ENCODE measurements around the gene ZNF208.
"Not testable (repeated sequence)": the region's sequence is repeated elsewhere in the genome, so short reads cannot be mapped to it uniquely, and the experiment has no call there.

The ZNF208 gene

DNA sequence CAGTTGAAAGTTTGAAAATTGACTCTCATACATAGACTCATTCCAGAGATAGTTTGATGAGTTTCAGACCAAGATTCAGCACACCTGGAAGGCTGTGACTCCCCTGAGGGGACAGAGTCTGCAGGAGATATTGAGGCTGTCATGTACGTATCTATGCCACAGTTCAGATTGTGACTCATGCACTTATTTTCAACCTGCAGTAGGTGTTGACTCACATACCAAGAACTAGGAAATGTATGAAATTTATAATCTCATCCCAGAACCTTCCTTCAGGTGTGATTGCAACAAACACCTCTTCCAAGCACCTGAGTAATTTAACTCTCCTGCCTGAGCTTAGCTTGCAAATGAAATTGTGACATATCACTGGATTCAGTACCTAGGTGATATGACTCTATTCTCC, 110.3 kb downstream of the ZNF208 start:
- no peak overlapping the region for H3K9ac ChIP-seq (ENCODE audit: low read depth, low read length, poor library complexity)
- no peak overlapping the region for H2BK5ac ChIP-seq (ENCODE audit: low read length)
- no peak overlapping the region for H4K91ac ChIP-seq (ENCODE audit: low read depth, low read length, poor library complexity)
- H2BK15ac ChIP-seq (ENCODE audit: low read length) = no peak overlapping the region
- no peaks in the 10 kb centered on the region for H3K4me1 ChIP-seq (ENCODE audit: control insufficient read depth in 2 of 2, insufficient read depth in 1 of 2, low read depth in 1 of 2, low read length in 2 of 2)
- H3K14ac ChIP-seq (ENCODE audit: low read length) = no peak overlapping the region
- no peak overlapping the region for H4K8ac ChIP-seq (ENCODE audit: low read depth, low read length)
- no peaks in the 10 kb centered on the region for H3K79me1 ChIP-seq (ENCODE audit: low read depth, low read length)
- no CpG with 5 or more reads among the region's 1 CpG for WGBS, 2 donors (ENCODE audit: extremely low coverage in 2 of 2, insufficient read length in 2 of 2, insufficient replicate concordance in 1 of 2)
- peaks cover 0 to 5% of the 10 kb centered on the region in 2 donors for H3K9me3 ChIP-seq (replicated peaks in 1 of 2; ENCODE audit: control insufficient read depth in 2 of 2, insufficient read depth in 1 of 2, low read depth in 1 of 2, low read length in 2 of 2)
- no peak overlapping the region for H3K27ac ChIP-seq (replicated peaks; ENCODE audit: low read length)
- no peak for DNase-seq (ENCODE audit: low spot score)
- H3K4ac ChIP-seq (ENCODE audit: low read length) = no peak overlapping the region
- H2AFZ ChIP-seq (ENCODE audit: low read length) = no peak overlapping the region
- H3K27me3 ChIP-seq (ENCODE audit: control insufficient read depth in 3 of 3, insufficient read depth in 3 of 3, low read depth in 1 of 3, low read length in 3 of 3) = no peaks in the 10 kb centered on the region
- no peak overlapping the region for H2BK120ac ChIP-seq (ENCODE audit: low read depth, low read length)
- H3K4me2 ChIP-seq (ENCODE audit: insufficient read depth, low read length, poor library complexity, severe bottlenecking) = no peak overlapping the region
- no peak overlapping the region for H2AK5ac ChIP-seq (ENCODE audit: low read depth, low read length)
- H3K23ac ChIP-seq (ENCODE audit: low read depth, low read length, poor library complexity) = no peak overlapping the region
- no peak overlapping the region for H3K4me3 ChIP-seq (ENCODE audit: low read length in 2 of 2)
- no peaks in the 10 kb centered on the region for H3K36me3 ChIP-seq (replicated peaks in 1 of 2; ENCODE audit: control insufficient read depth in 2 of 2, insufficient read depth in 2 of 2, low read length in 2 of 2)
- H3K18ac ChIP-seq (ENCODE audit: low read length) = no peak overlapping the region
- no peak overlapping the region for H2BK12ac ChIP-seq (ENCODE audit: low read length)

DNA sequence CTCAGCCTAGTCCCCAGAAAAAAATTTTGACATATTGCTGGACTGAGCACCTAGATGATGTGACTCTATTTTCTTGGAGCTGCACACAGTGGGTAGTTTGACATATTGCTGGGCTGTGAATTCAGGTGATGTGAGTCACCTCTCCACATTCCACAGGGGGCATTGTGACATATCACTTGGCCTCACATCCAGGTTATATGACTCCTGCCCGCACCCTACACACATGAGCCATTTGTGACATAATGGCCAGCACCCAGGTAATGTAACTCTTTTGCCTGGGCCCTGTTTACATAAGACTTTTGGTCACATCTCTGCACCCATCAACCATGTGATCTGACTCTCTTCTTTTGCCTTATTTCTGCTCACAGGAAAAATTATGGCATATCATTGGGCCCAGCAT, 119.7 kb downstream of the ZNF208 start:
- no peak overlapping the region for H2BK12ac ChIP-seq (ENCODE audit: low read length)
- no peak overlapping the region for H2BK5ac ChIP-seq (ENCODE audit: low read length)
- no peaks in the 10 kb centered on the region for H3K4me1 ChIP-seq (ENCODE audit: control insufficient read depth in 2 of 2, insufficient read depth in 1 of 2, low read depth in 1 of 2, low read length in 2 of 2)
- no peak overlapping the region for H2AK5ac ChIP-seq (ENCODE audit: low read depth, low read length)
- no peak overlapping the region for H3K14ac ChIP-seq (ENCODE audit: low read length)
- H3K27me3 ChIP-seq (ENCODE audit: control insufficient read depth in 3 of 3, insufficient read depth in 3 of 3, low read depth in 1 of 3, low read length in 3 of 3) = no peaks in the 10 kb centered on the region
- H3K4me2 ChIP-seq (ENCODE audit: insufficient read depth, low read length, poor library complexity, severe bottlenecking) = no peak overlapping the region
- H3K4ac ChIP-seq (ENCODE audit: low read length) = no peak overlapping the region
- no CpG with 5 or more reads among the region's 1 CpG for WGBS, 2 donors (ENCODE audit: extremely low coverage in 2 of 2, insufficient read length in 2 of 2, insufficient replicate concordance in 1 of 2)
- no peaks in the 10 kb centered on the region for H3K36me3 ChIP-seq (replicated peaks in 1 of 2; ENCODE audit: control insufficient read depth in 2 of 2, insufficient read depth in 2 of 2, low read length in 2 of 2)
- no peak overlapping the region for H3K4me3 ChIP-seq (ENCODE audit: low read length in 2 of 2)
- no peak overlapping the region for H3K23ac ChIP-seq (ENCODE audit: low read depth, low read length, poor library complexity)
- no peak overlapping the region for H3K18ac ChIP-seq (ENCODE audit: low read length)
- H4K8ac ChIP-seq (ENCODE audit: low read depth, low read length) = no peak overlapping the region
- no peak overlapping the region for H2BK15ac ChIP-seq (ENCODE audit: low read length)
- no peaks in the 10 kb centered on the region for H3K79me1 ChIP-seq (ENCODE audit: low read depth, low read length)
- H4K91ac ChIP-seq (ENCODE audit: low read depth, low read length, poor library complexity) = no peak overlapping the region
- DNase-seq (ENCODE audit: low spot score) = no peak
- peaks cover 0 to 6% of the 10 kb centered on the region in 2 donors for H3K9me3 ChIP-seq (replicated peaks in 1 of 2; ENCODE audit: control insufficient read depth in 2 of 2, insufficient read depth in 1 of 2, low read depth in 1 of 2, low read length in 2 of 2)
- H2BK120ac ChIP-seq (ENCODE audit: low read depth, low read length) = no peak overlapping the region
- H3K27ac ChIP-seq (replicated peaks; ENCODE audit: low read length) = no peak overlapping the region
- H3K9ac ChIP-seq (ENCODE audit: low read depth, low read length, poor library complexity) = no peak overlapping the region
- H2AFZ ChIP-seq (ENCODE audit: low read length) = no peak overlapping the region

DNA sequence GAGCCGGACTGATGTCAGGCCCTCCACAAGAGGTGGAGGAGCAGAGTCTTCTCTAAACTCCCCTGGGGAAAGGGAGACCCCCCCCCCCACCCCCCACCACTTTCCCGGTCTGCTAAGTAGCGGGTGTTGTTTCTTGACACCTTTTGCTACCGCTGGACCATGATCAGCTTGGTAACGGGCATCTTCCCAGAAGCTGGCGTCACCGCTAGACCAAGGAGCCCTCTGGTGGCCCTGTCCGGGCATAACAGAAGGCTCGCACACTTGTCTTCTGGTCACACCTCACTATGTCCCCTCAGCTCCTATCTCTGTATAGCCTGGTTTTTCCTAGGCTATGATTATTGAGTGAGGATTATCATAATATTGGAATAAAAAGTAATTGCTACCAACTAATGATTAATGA, 120.7 kb downstream of the ZNF208 start:
- H3K27ac ChIP-seq (replicated peaks; ENCODE audit: low read length); H3K9ac ChIP-seq (ENCODE audit: low read depth, low read length, poor library complexity); H4K8ac ChIP-seq (ENCODE audit: low read depth, low read length); H3K18ac ChIP-seq (ENCODE audit: low read length); H2BK12ac ChIP-seq (ENCODE audit: low read length); H3K36me3 ChIP-seq (replicated peaks in 1 of 2; ENCODE audit: control insufficient read depth in 2 of 2, insufficient read depth in 2 of 2, low read length in 2 of 2); H2BK15ac ChIP-seq (ENCODE audit: low read length); H2BK5ac ChIP-seq (ENCODE audit: low read length); H3K4me1 ChIP-seq (ENCODE audit: control insufficient read depth in 2 of 2, insufficient read depth in 1 of 2, low read depth in 1 of 2, low read length in 2 of 2); H2AFZ ChIP-seq (ENCODE audit: low read length); H3K4me2 ChIP-seq (ENCODE audit: insufficient read depth, low read length, poor library complexity, severe bottlenecking); DNase-seq (ENCODE audit: low spot score); H4K91ac ChIP-seq (ENCODE audit: low read depth, low read length, poor library complexity); H2AK5ac ChIP-seq (ENCODE audit: low read depth, low read length); H3K4ac ChIP-seq (ENCODE audit: low read length); H2BK120ac ChIP-seq (ENCODE audit: low read depth, low read length); H3K23ac ChIP-seq (ENCODE audit: low read depth, low read length, poor library complexity); H3K4me3 ChIP-seq (ENCODE audit: low read length in 2 of 2); H3K14ac ChIP-seq (ENCODE audit: low read length); H3K9me3 ChIP-seq (replicated peaks in 1 of 2; ENCODE audit: control insufficient read depth in 2 of 2, insufficient read depth in 1 of 2, low read depth in 1 of 2, low read length in 2 of 2); H3K79me1 ChIP-seq (ENCODE audit: low read depth, low read length); H3K27me3 ChIP-seq (ENCODE audit: control insufficient read depth in 3 of 3, insufficient read depth in 3 of 3, low read depth in 1 of 3, low read length in 3 of 3): not testable (repeated sequence)
- WGBS, 2 donors (ENCODE audit: extremely low coverage in 2 of 2, insufficient read length in 2 of 2, insufficient replicate concordance in 1 of 2) = no CpG with 5 or more reads among the region's 9 CpGs

DNA sequence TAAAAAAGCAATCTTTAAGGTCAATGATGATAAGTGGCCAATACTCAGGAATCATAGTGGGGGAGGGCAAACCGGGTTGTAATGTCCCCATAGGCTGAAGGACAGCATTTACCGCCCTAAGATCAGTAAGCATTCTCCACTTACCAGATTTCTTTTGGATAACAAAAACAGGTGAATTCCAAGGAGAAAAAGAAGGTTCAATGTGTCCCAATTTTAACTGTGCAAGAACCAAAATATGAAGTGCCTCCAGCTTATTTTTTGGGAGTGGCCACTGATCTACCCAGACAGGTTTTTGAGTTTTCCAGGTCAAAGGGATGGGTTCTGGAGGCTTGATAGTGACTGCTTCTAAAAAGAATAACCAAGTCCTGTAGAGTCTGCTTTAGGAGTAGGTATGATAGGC, 125.2 kb downstream of the ZNF208 start:
- not testable (repeated sequence) for H3K14ac ChIP-seq (ENCODE audit: low read length); H3K4me2 ChIP-seq (ENCODE audit: insufficient read depth, low read length, poor library complexity, severe bottlenecking); H2BK12ac ChIP-seq (ENCODE audit: low read length); H3K4me1 ChIP-seq (ENCODE audit: control insufficient read depth in 2 of 2, insufficient read depth in 1 of 2, low read depth in 1 of 2, low read length in 2 of 2); H4K8ac ChIP-seq (ENCODE audit: low read depth, low read length); H2BK15ac ChIP-seq (ENCODE audit: low read length); H2BK120ac ChIP-seq (ENCODE audit: low read depth, low read length); H2BK5ac ChIP-seq (ENCODE audit: low read length); H2AK5ac ChIP-seq (ENCODE audit: low read depth, low read length); H3K23ac ChIP-seq (ENCODE audit: low read depth, low read length, poor library complexity); H3K27me3 ChIP-seq (ENCODE audit: control insufficient read depth in 3 of 3, insufficient read depth in 3 of 3, low read depth in 1 of 3, low read length in 3 of 3); DNase-seq (ENCODE audit: low spot score); H4K91ac ChIP-seq (ENCODE audit: low read depth, low read length, poor library complexity); H3K9me3 ChIP-seq (replicated peaks in 1 of 2; ENCODE audit: control insufficient read depth in 2 of 2, insufficient read depth in 1 of 2, low read depth in 1 of 2, low read length in 2 of 2); H3K4ac ChIP-seq (ENCODE audit: low read length); H3K4me3 ChIP-seq (ENCODE audit: low read length in 2 of 2); H3K79me1 ChIP-seq (ENCODE audit: low read depth, low read length); H3K18ac ChIP-seq (ENCODE audit: low read length); H2AFZ ChIP-seq (ENCODE audit: low read length); H3K27ac ChIP-seq (replicated peaks; ENCODE audit: low read length); H3K36me3 ChIP-seq (replicated peaks in 1 of 2; ENCODE audit: control insufficient read depth in 2 of 2, insufficient read depth in 2 of 2, low read length in 2 of 2); H3K9ac ChIP-seq (ENCODE audit: low read depth, low read length, poor library complexity)
- no CpG with 5 or more reads among the region's 2 CpGs for WGBS, 2 donors (ENCODE audit: extremely low coverage in 2 of 2, insufficient read length in 2 of 2, insufficient replicate concordance in 1 of 2)
